Body of pancreas (tissue), 4 donors: ENCODE data around the gene GCLC.

Experiments
- POLR2A ChIP-seq, 3 donors: fragments of 450-650 bp; IDR thresholded peaks; one replicate each; pipeline ENCODE4 v1.6.1; 2016; ENCODE audit warnings: antibody characterized with exemption in 3 of 3, mild to moderate bottlenecking in 2 of 3
- TF ChIP-seq, protein P1 (sequence below), 7 experiments: fragments of 450-650 bp in 4 of 7; fragments of 200-600 bp in 3 of 7; sonication (generic) in 3 of 7; IDR thresholded peaks; one replicate each; pipeline ENCODE4 v1.5.1; 2016 to 2019; ENCODE audit warnings: antibody characterized with exemption in 7 of 7

DNA sequence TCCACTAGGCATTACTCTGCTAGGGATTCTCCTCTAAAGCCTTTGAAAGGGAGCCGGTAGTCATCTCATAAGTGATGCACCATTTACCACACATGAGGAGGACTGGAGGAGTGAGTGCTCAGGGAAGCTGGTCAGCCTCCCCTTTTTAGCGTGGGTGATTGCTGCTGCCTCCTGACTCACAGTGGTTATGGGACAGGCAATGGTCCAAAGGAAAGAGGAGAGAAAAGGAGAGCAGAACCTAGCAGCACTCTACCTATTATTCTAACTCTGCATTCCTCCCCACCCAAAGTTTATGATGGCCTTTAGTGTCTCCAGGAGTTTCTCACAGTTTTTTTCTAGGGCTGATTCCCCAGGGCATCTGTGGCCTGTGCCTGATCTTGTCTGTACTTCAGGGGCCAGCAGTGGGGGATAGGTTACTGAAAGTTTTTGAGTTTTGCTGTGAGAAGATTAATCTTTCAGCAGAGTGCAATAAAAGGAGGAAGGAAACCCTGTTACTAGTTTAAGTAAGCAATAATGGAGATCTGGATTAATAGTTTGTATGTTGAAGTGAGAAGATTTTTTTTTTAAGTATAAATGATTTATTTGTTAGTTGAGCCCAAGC is 36.4 kb upstream of the GCLC start:
- TF ChIP-seq, protein P1, sequence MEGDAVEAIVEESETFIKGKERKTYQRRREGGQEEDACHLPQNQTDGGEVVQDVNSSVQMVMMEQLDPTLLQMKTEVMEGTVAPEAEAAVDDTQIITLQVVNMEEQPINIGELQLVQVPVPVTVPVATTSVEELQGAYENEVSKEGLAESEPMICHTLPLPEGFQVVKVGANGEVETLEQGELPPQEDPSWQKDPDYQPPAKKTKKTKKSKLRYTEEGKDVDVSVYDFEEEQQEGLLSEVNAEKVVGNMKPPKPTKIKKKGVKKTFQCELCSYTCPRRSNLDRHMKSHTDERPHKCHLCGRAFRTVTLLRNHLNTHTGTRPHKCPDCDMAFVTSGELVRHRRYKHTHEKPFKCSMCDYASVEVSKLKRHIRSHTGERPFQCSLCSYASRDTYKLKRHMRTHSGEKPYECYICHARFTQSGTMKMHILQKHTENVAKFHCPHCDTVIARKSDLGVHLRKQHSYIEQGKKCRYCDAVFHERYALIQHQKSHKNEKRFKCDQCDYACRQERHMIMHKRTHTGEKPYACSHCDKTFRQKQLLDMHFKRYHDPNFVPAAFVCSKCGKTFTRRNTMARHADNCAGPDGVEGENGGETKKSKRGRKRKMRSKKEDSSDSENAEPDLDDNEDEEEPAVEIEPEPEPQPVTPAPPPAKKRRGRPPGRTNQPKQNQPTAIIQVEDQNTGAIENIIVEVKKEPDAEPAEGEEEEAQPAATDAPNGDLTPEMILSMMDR (IDR thresholded peaks at IDR 0.05), result no peak
- no peak for TF ChIP-seq POLR2A (IDR thresholded peaks at IDR 0.05)
